ENCODE data around the gene RNASEL. TPM values are rescaled to one million over a fixed set of nuclear protein-coding genes. Genes with fewer than 3 reads are reported as not detected.

The RNASEL gene
- total and polyA plus RNA-seq, 2 experiments from 2014 or later = 0.37 to 0.94 TPM

GRCh38 chr1:182620924-182621585 is 32.0 kb upstream of the RNASEL start:
- H3K27me3 ChIP-seq (ENCODE audit: insufficient read depth) = peaks cover 10% of the 10 kb centered on the region
- ATAC-seq (no peak), DNase-seq (ENCODE audit: low spot score) (no peak)
- H4K20me1 ChIP-seq (replicated peaks; ENCODE audit: insufficient read depth) = no peaks in the 10 kb centered on the region
- H3K79me2 ChIP-seq (replicated peaks; ENCODE audit: insufficient read depth) = no peaks in the 10 kb centered on the region
- H2AFZ ChIP-seq = no peak overlapping the region
- Mint-ChIP-seq H3K4me1 (peaks cover 46% of the 10 kb centered on the region), H3K4me3 (no peak overlapping the region), H3K36me3 (ENCODE audit: low read depth) (peaks cover 3% of the 10 kb centered on the region; the same call in 1 of the 3 replicates), H3K9me3 (peaks cover 11% of the 10 kb centered on the region), H3K27me3 (ENCODE audit: insufficient read depth, low read depth, poor library complexity) (peaks cover 17% of the 10 kb centered on the region), H3K27ac (no peak overlapping the region)
- TF ChIP-seq STAT1 (IDR thresholded peaks at IDR 0.05; ENCODE audit: unreplicated experiment) (no peak), REST (IDR thresholded peaks at IDR 0.05; ENCODE audit: unreplicated experiment) (no peak), ETS1 (IDR thresholded peaks at IDR 0.05) (no peak), JUNB (IDR thresholded peaks at IDR 0.05; ENCODE audit: unreplicated experiment) (no peak), CTCF (conservative IDR thresholded peaks at IDR 0.05; ENCODE audit: low read depth in 2 of 2) (no peak), EZH2 (IDR thresholded peaks at IDR 0.05; ENCODE audit: low read depth, unreplicated experiment) (no peak), ZNF114 (CRISPR knock-in tag; IDR thresholded peaks at IDR 0.05) (no peak), EZH2phosphoT487 (IDR thresholded peaks at IDR 0.05; ENCODE audit: unreplicated experiment) (no peak), NANOG (IDR thresholded peaks at IDR 0.05; ENCODE audit: borderline replicate concordance) (no peak), ZNF331 (CRISPR knock-in tag; IDR thresholded peaks at IDR 0.05; ENCODE audit: low read depth) (no peak), CREB1 (CRISPR knock-in tag; IDR thresholded peaks at IDR 0.05; ENCODE audit: low read depth) (no peak), POLR2AphosphoS5 (IDR thresholded peaks at IDR 0.05; ENCODE audit: low read depth) (no peak), ZNF462 (CRISPR knock-in tag; IDR thresholded peaks at IDR 0.05) (no peak)
- no peaks in the 10 kb centered on the region for H3F3A ChIP-seq (replicated peaks; ENCODE audit: low read depth)
- peaks cover 40% of the 10 kb centered on the region for H3K4me1 ChIP-seq (ENCODE audit: insufficient read depth)
- H3K9me2 ChIP-seq (ENCODE audit: insufficient read depth) = no peaks in the 10 kb centered on the region
- H3K4me2 ChIP-seq = no peak overlapping the region
- H3K36me3 ChIP-seq (ENCODE audit: insufficient read depth) = no peaks in the 10 kb centered on the region
- H3K4me3 ChIP-seq = no peak overlapping the region
- no peak overlapping the region for H3K27ac ChIP-seq (ENCODE audit: low read depth)

All from GM23338 (cell line).